SK-N-SH (cell line): Measurements from ENCODE around the gene PLEKHG2.

Experiments used
- EZH2phosphoT487 ChIP-seq: fragments of 200-600 bp; sonication (generic); IDR thresholded peaks from 2 replicates; pipeline ENCODE4 v1.6.1; 2017; ENCODE audit warnings: low read depth, mixed run types, mild to moderate bottlenecking, antibody characterized with exemption, moderate library complexity, borderline replicate concordance
- GATA2 ChIP-seq: sonication (generic); formaldehyde crosslinking; IDR thresholded peaks from 2 replicates; pipeline ENCODE4 v1.5.0; 2020; ENCODE audit warnings: mild to moderate bottlenecking, missing genetic modification reagents
- JUND ChIP-seq: IDR thresholded peaks from 2 replicates; pipeline ENCODE4 v1.4.0; 2012
- MXI1 ChIP-seq: IDR thresholded peaks from 2 replicates; pipeline ENCODE4 v1.6.1; 2012; ENCODE audit warnings: mild to moderate bottlenecking, low read depth, low read length, improper control_type of control experiment
- POLR2AphosphoS5 ChIP-seq: IDR thresholded peaks from 2 replicates; pipeline ENCODE4 v1.6.1; 2012; ENCODE audit warnings: low read depth, low read length
- RAD21 ChIP-seq: IDR thresholded peaks from 2 replicates; pipeline ENCODE4 v1.6.1; 2012; ENCODE audit warnings: mild to moderate bottlenecking, low read length
- RFX5 ChIP-seq: IDR thresholded peaks from 2 replicates; pipeline ENCODE4 v1.6.1; 2012; ENCODE audit warnings: mild to moderate bottlenecking, improper control_type of control experiment, low read length
- TAF1 ChIP-seq: IDR thresholded peaks from 2 replicates; pipeline ENCODE4 v1.6.1; 2012; ENCODE audit warnings: low read depth, mild to moderate bottlenecking, low read length, moderate library complexity, borderline replicate concordance
- TF ChIP-seq, protein P1 (sequence below): fragments of 200-600 bp; sonication (generic); IDR thresholded peaks from 2 replicates; pipeline ENCODE4 v1.6.1; 2017; ENCODE audit warnings: antibody characterized with exemption, mild to moderate bottlenecking, moderate library complexity
- TF ChIP-seq, protein P2 (sequence below): fragments of 150-350 bp; IDR thresholded peaks from 2 replicates; pipeline ENCODE4 v1.6.1; 2017; ENCODE audit warnings: antibody characterized with exemption, low read length, low read depth, borderline replicate concordance

DNA sequence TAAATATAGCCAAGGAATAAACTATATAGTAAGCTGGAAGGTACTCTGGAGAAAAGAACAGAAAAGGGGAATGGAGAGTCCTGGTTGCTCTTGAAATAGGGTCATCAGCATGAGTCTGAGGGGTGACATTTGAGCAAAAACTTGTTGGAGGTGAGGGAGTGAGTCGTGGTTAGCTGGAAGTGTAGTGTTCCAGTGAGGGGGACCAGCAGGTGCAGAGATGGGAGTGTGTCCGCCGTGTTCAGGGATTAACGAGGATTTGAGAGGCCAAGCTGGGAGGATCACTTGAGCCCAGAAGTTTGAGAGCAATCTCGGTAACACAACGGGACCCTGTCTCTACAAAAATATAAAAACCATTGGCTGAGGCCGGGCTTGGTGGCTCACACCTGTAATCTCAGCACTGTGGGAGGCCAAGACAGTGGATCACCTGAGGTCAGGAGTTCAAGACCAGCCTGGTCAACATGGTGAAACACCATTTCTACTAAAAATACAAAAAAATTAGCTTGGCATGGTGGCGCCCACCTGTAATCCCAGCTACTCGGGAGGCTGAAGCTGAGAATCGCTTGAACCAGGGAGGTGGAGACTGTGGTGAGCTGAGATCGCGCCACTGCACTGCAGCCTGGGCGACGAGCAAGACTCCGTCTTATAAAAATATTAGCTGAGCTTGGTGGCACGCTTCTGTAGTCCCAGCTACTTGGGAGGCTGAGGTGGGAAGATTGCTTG lies 34.1 kb downstream of the PLEKHG2 start:
- TF ChIP-seq, protein P1, sequence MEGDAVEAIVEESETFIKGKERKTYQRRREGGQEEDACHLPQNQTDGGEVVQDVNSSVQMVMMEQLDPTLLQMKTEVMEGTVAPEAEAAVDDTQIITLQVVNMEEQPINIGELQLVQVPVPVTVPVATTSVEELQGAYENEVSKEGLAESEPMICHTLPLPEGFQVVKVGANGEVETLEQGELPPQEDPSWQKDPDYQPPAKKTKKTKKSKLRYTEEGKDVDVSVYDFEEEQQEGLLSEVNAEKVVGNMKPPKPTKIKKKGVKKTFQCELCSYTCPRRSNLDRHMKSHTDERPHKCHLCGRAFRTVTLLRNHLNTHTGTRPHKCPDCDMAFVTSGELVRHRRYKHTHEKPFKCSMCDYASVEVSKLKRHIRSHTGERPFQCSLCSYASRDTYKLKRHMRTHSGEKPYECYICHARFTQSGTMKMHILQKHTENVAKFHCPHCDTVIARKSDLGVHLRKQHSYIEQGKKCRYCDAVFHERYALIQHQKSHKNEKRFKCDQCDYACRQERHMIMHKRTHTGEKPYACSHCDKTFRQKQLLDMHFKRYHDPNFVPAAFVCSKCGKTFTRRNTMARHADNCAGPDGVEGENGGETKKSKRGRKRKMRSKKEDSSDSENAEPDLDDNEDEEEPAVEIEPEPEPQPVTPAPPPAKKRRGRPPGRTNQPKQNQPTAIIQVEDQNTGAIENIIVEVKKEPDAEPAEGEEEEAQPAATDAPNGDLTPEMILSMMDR, result no peak
- TF ChIP-seq, protein P2, sequence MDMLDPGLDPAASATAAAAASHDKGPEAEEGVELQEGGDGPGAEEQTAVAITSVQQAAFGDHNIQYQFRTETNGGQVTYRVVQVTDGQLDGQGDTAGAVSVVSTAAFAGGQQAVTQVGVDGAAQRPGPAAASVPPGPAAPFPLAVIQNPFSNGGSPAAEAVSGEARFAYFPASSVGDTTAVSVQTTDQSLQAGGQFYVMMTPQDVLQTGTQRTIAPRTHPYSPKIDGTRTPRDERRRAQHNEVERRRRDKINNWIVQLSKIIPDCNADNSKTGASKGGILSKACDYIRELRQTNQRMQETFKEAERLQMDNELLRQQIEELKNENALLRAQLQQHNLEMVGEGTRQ, result no peak
- TF ChIP-seq RFX5 (no peak), MXI1 (no peak), JUND (no peak), EZH2phosphoT487 (no peak), POLR2AphosphoS5 (no peak), GATA2 (no peak), TAF1 (no peak), RAD21 (no peak)
